MM.1S (cell line): ENCODE data around the gene FOLR3.

Source experiments
- DNase-seq: peaks from one replicate; pipeline ENCODE4 v3.0.0-alpha.2; 2015
- H2AFZ ChIP-seq: fragments of 300-600 bp; sonication (generic); 2 replicates; pipeline ENCODE4 v1.6.0; 2016; ENCODE audit warnings: antibody characterized with exemption, low read length
- H3F3A ChIP-seq: fragments of 300-600 bp; sonication (generic); 2 replicates; pipeline ENCODE4 v1.6.1; 2016; ENCODE audit warnings: mild to moderate bottlenecking, antibody characterized with exemption, low read length, moderate library complexity, mixed read lengths; ENCODE audit not compliant: insufficient read depth
- H3K27ac ChIP-seq: fragments of 300-600 bp; sonication (generic); 2 replicates; pipeline ENCODE4 v1.5.1; 2016; ENCODE audit warnings: mild to moderate bottlenecking, low read length
- H3K27me3 ChIP-seq: fragments of 300-600 bp; sonication (generic); replicated peaks from 2 replicates; pipeline ENCODE4 v1.6.0; 2016; ENCODE audit warnings: low read length; ENCODE audit not compliant: insufficient read depth
- H3K36me3 ChIP-seq: fragments of 300-600 bp; sonication (generic); replicated peaks from 2 replicates; pipeline ENCODE4 v1.6.1; 2016; ENCODE audit warnings: mild to moderate bottlenecking, low read length, mixed read lengths; ENCODE audit not compliant: insufficient read depth
- H3K4me1 ChIP-seq: fragments of 300-600 bp; sonication (generic); 2 replicates; pipeline ENCODE4 v1.6.1; 2016; ENCODE audit warnings: low read length, mixed read lengths
- H3K4me2 ChIP-seq: fragments of 300-600 bp; sonication (generic); 2 replicates; pipeline ENCODE4 v1.6.0; 2016; ENCODE audit warnings: low read depth, low read length
- H3K4me3 ChIP-seq: fragments of 300-600 bp; sonication (generic); 2 replicates; pipeline ENCODE4 v1.5.1; 2016; ENCODE audit warnings: low read length, mixed read lengths
- H3K79me2 ChIP-seq: fragments of 300-600 bp; sonication (generic); 2 replicates; pipeline ENCODE4 v1.6.1; 2016; ENCODE audit warnings: mixed run types, low read length, mixed read lengths
- H3K9ac ChIP-seq: fragments of 300-600 bp; sonication (generic); 2 replicates; pipeline ENCODE4 v1.6.1; 2016; ENCODE audit warnings: low read length, mixed read lengths
- H3K9me2 ChIP-seq: fragments of 300-600 bp; sonication (generic); replicated peaks from 2 replicates; pipeline ENCODE4 v1.6.1; 2016; ENCODE audit warnings: mild to moderate bottlenecking, low read length, mixed read lengths; ENCODE audit not compliant: insufficient read depth
- H3K9me3 ChIP-seq: fragments of 300-600 bp; sonication (generic); replicated peaks from 2 replicates; pipeline ENCODE4 v1.6.1; 2016; ENCODE audit warnings: mild to moderate bottlenecking, low read length, mixed read lengths; ENCODE audit not compliant: insufficient read depth
- H4K20me1 ChIP-seq: fragments of 300-600 bp; sonication (generic); 2 replicates; pipeline ENCODE4 v1.6.1; 2016; ENCODE audit warnings: mild to moderate bottlenecking, low read length, moderate library complexity, mixed read lengths; ENCODE audit not compliant: insufficient read depth
- EZH2 ChIP-seq: fragments of 300-600 bp; sonication (generic); optimal IDR thresholded peaks from 2 replicates; pipeline ENCODE3; 2017; ENCODE audit warnings: low read depth, mild to moderate bottlenecking, antibody characterized with exemption, low read length, mixed read lengths
- EZH2phosphoT487 ChIP-seq: fragments of 300-600 bp; sonication (generic); IDR thresholded peaks from 2 replicates; pipeline ENCODE4 v1.6.1; 2018; ENCODE audit warnings: antibody characterized with exemption, low read length
- TF ChIP-seq, protein P1 (sequence below): fragments of 300-600 bp; sonication (generic); IDR thresholded peaks from 2 replicates; pipeline ENCODE4 v1.5.1; 2016; ENCODE audit warnings: antibody characterized with exemption, low read length, mixed read lengths

Gene FOLR3

DNA sequence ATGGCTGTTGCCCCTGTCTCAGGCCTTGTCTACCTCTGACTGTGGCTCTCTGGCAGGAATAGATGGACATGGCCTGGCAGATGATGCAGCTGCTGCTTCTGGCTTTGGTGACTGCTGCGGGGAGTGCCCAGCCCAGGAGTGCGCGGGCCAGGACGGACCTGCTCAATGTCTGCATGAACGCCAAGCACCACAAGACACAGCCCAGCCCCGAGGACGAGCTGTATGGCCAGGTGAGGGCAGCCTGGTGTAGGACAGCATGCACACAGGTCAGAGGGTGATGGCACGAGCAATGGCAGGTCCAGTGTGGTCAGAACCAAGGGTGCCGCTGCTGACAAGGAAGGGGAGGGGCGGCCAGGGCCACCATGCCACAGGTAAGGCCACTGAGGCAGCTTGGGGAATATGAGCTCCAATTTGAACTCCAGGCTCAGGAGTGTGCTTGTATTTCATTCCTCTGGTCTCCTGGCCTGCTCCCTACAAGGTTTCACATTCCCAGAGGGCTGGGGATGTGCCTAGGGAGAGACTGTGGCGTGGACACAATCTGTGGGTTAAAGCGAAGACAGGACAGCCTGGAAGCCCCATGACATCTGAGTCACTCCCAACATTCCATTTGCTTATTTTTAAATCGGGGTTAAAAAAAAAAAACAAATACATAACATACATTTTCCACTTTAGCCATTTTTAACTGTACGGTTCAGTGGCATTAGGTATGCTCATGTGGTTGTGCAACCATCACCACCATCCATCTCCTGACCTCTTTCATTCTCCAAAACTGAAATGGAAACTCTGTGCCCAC is 562 bp downstream of the FOLR3 start:
- no peaks in the 10 kb centered on the region for H3F3A ChIP-seq
- H3K9me2 ChIP-seq: no peaks in the 10 kb centered on the region
- no peaks in the 10 kb centered on the region for H3K79me2 ChIP-seq
- no peak overlapping the region for H3K27ac ChIP-seq
- H4K20me1 ChIP-seq: no peaks in the 10 kb centered on the region
- no peaks in the 10 kb centered on the region for H3K27me3 ChIP-seq
- DNase-seq: no peak
- H2AFZ ChIP-seq: no peak overlapping the region
- no peak overlapping the region for H3K4me3 ChIP-seq
- H3K36me3 ChIP-seq: no peaks in the 10 kb centered on the region
- H3K4me1 ChIP-seq: no peaks in the 10 kb centered on the region
- H3K4me2 ChIP-seq: no peak overlapping the region
- no peak overlapping the region for H3K9ac ChIP-seq
- TF ChIP-seq, protein P1, sequence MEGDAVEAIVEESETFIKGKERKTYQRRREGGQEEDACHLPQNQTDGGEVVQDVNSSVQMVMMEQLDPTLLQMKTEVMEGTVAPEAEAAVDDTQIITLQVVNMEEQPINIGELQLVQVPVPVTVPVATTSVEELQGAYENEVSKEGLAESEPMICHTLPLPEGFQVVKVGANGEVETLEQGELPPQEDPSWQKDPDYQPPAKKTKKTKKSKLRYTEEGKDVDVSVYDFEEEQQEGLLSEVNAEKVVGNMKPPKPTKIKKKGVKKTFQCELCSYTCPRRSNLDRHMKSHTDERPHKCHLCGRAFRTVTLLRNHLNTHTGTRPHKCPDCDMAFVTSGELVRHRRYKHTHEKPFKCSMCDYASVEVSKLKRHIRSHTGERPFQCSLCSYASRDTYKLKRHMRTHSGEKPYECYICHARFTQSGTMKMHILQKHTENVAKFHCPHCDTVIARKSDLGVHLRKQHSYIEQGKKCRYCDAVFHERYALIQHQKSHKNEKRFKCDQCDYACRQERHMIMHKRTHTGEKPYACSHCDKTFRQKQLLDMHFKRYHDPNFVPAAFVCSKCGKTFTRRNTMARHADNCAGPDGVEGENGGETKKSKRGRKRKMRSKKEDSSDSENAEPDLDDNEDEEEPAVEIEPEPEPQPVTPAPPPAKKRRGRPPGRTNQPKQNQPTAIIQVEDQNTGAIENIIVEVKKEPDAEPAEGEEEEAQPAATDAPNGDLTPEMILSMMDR: no peak
- TF ChIP-seq EZH2phosphoT487 (no peak), EZH2 (no peak)
- H3K9me3 ChIP-seq: no peaks in the 10 kb centered on the region

DNA sequence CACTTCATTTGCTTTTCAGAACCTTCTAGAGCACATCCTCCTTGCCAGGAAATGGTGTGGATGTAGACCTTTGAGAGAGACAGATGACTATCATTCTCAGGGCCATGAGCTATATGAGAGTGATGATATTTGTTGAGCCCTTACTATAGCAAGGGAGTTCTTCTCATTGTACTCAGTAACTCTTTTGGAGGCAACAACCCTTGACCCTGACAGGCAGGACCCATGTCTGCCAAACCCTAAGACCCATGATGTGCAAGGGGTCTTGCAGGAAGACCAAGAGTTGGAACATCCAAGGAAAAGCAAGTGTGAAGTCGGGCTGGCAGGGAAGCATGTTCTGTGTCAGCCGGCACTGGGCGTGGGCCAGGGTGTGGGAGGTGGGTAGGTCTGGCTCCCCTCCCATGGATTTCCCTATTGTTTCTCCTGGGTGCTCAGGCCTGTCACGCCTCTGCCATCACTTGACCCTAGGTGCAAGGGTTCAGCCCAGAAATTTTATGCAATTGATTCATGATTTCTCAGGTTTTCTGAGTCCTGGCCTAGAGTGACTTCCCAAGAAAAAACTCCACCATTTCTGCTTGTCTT is 1.2 kb downstream of the FOLR3 start:
- H3K9me2 ChIP-seq: no peaks in the 10 kb centered on the region
- H3K4me2 ChIP-seq: no peak overlapping the region
- no peak overlapping the region for H3K9ac ChIP-seq
- H3K27me3 ChIP-seq: no peaks in the 10 kb centered on the region
- DNase-seq: no peak
- no peaks in the 10 kb centered on the region for H4K20me1 ChIP-seq
- no peaks in the 10 kb centered on the region for H3K4me1 ChIP-seq
- no peak overlapping the region for H3K27ac ChIP-seq
- no peaks in the 10 kb centered on the region for H3K79me2 ChIP-seq
- TF ChIP-seq, protein P1: no peak
- TF ChIP-seq EZH2 (no peak), EZH2phosphoT487 (no peak)
- no peak overlapping the region for H2AFZ ChIP-seq
- H3K36me3 ChIP-seq: no peaks in the 10 kb centered on the region
- no peak overlapping the region for H3K4me3 ChIP-seq
- no peaks in the 10 kb centered on the region for H3F3A ChIP-seq
- H3K9me3 ChIP-seq: no peaks in the 10 kb centered on the region

DNA sequence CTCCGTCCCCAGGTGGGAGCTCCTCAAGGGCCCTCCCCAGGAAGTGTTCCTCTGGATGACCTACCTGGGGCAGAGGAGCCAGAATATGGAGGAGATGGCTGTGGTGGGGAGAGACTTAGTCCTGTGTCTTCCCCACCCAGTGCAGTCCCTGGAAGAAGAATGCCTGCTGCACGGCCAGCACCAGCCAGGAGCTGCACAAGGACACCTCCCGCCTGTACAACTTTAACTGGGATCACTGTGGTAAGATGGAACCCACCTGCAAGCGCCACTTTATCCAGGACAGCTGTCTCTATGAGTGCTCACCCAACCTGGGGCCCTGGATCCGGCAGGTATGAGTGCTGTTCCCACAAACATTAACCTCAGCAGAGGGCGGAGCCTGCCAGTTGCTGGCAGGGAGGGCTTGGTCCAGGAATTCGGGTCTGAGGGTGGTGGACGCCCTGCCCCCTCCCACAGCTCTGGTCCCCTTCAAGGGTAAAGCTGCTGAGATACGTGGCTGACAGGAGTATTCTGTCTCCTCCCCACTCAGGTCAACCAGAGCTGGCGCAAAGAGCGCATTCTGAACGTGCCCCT is 3.4 kb downstream of the FOLR3 start:
- DNase-seq: no peak
- TF ChIP-seq EZH2: no peak
- no peak for TF ChIP-seq EZH2phosphoT487
- TF ChIP-seq, protein P1: no peak
- Histone ChIP-seq H4K20me1 (no peaks in the 10 kb centered on the region), H3K4me2 (no peak overlapping the region), H3K4me1 (no peaks in the 10 kb centered on the region), H3K4me3 (no peak overlapping the region), H3K27me3 (no peaks in the 10 kb centered on the region), H3K36me3 (no peaks in the 10 kb centered on the region), H2AFZ (no peak overlapping the region), H3K9ac (no peak overlapping the region), H3F3A (no peaks in the 10 kb centered on the region), H3K27ac (no peak overlapping the region), H3K9me3 (no peaks in the 10 kb centered on the region), H3K9me2 (no peaks in the 10 kb centered on the region), H3K79me2 (no peaks in the 10 kb centered on the region)
